ENCODE results near the gene SLC25A23. TPM values are rescaled to one million over a fixed set of nuclear protein-coding genes. Genes with fewer than 3 reads are reported as not detected.

Gene SLC25A23
- total and polyA plus RNA-seq, 2 of the 4 experiments (the other 2 are of a cell fraction) = 7.0 to 7.6 TPM

DNA sequence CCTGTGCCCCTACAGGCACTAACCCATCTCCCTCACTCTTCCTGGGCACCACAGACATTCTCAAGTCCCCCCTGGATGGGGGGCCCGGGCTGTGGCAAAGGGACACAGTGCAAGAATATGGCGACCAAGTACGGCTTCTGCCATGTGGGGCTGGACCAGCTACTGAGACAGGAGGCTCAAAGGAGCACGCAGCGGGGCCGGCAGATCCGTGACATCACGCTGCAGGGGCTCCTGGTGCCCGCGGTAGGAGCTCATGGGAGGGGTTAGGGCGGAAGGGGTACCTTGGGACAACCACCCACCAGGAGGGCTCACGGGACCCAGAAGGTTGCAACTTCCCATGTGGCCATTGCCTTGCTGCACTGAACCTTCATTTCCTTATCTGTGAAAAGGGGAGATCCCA, 63.3 kb downstream of the SLC25A23 start:
- Histone ChIP-seq H3K36me3 (ENCODE audit: control insufficient read depth, insufficient read depth, low read length) (peaks cover 5% of the 10 kb centered on the region; the same call in 1 of the 2 replicates), H3K4ac (ENCODE audit: low read depth, low read length) (no peak overlapping the region), H3K27me3 (ENCODE audit: control insufficient read depth, insufficient read depth, low read length) (no peaks in the 10 kb centered on the region), H4K8ac (ENCODE audit: low read depth in 2 of 2, low read length in 2 of 2) (no peak overlapping the region), H2AK5ac (ENCODE audit: low read depth, low read length) (no peak overlapping the region), H2AFZ (replicated peaks; ENCODE audit: low read length, poor library complexity) (no peak overlapping the region), H4K20me1 (ENCODE audit: insufficient read depth, low read length) (no peaks in the 10 kb centered on the region), H3K79me1 (ENCODE audit: low read depth in 1 of 2, low read length in 2 of 2) (peaks cover 4 to 19% of the 10 kb centered on the region in 2 experiments; a peak in 3 of 4 replicates), H3K9me3 (ENCODE audit: control insufficient read depth, insufficient read depth, low read length) (no peaks in the 10 kb centered on the region), H3K9ac (ENCODE audit: low read depth, low read length) (no peak overlapping the region), H3K27ac (ENCODE audit: insufficient read depth, low read length) (no peak overlapping the region), H3K23ac (ENCODE audit: low read depth, low read length) (no peak overlapping the region), H2BK5ac (ENCODE audit: low read depth, low read length, poor library complexity, severe bottlenecking) (no peak overlapping the region), H3K56ac (ENCODE audit: extremely low read depth, insufficient read depth, low read length) (no peak overlapping the region), H3K14ac (replicated peaks; ENCODE audit: low read depth, low read length) (no peak overlapping the region), H2BK120ac (ENCODE audit: low read depth, low read length) (no peak overlapping the region), H2AK9ac (replicated peaks; ENCODE audit: low read depth, low read length, poor library complexity) (no peak overlapping the region), H3K4me3 (ENCODE audit: insufficient read depth, low read depth, low read length) (no peak overlapping the region), H2BK15ac (ENCODE audit: low read depth, low read length) (no peak overlapping the region), H3K9me1 (ENCODE audit: insufficient read depth, low read length) (peaks cover 10% of the 10 kb centered on the region), H2BK20ac (ENCODE audit: low read depth, low read length) (no peak overlapping the region), H3K4me1 (ENCODE audit: control insufficient read depth, insufficient read depth, low read length) (peaks cover 11% of the 10 kb centered on the region), H3K4me2 (ENCODE audit: low read depth, low read length) (no peak overlapping the region), H3K18ac (ENCODE audit: low read depth, low read length) (no peak overlapping the region), H4K5ac (ENCODE audit: low read depth, low read length) (no peak overlapping the region), H4K91ac (ENCODE audit: insufficient read depth, low read depth, low read length) (no peak overlapping the region)
- intact Hi-C loops (cut with micrococcal nuclease) (no loop called here), dilution Hi-C loops (cut with HindIII; ENCODE audit: low sequenced_read_pairs, unreplicated experiment) (no loop called here), in situ Hi-C loops (cut with MboI; ENCODE audit: low sequenced_read_pairs) (no loop called here)
- no peak for DNase-seq
- ChIA-PET POLR2A (ENCODE audit: unreplicated experiment) (no interaction called here), CTCF (no interaction called here)
- no TSS peak for BruUV-seq (replicated peaks)
- TF ChIP-seq BHLHE40 (IDR thresholded peaks at IDR 0.05; ENCODE audit: low read depth, low read length) (no peak), CTCF (conservative IDR thresholded peaks at IDR 0.05; ENCODE audit: low read depth, low read length) (no peak), MAFK (IDR thresholded peaks at IDR 0.05; ENCODE audit: low read depth, low read length) (no peak), CHD1 (IDR thresholded peaks at IDR 0.05; ENCODE audit: low read depth, low read length) (no peak), POLR2A (IDR thresholded peaks at IDR 0.05; ENCODE audit: low read depth, low read length) (no peak), SMC3 (IDR thresholded peaks at IDR 0.05; ENCODE audit: low read depth, low read length) (no peak), RCOR1 (IDR thresholded peaks at IDR 0.05; ENCODE audit: insufficient replicate concordance, low read length) (no peak), MXI1 (IDR thresholded peaks at IDR 0.05; ENCODE audit: borderline replicate concordance, low read depth, low read length) (no peak)
- TF ChIP-seq, protein P1, sequence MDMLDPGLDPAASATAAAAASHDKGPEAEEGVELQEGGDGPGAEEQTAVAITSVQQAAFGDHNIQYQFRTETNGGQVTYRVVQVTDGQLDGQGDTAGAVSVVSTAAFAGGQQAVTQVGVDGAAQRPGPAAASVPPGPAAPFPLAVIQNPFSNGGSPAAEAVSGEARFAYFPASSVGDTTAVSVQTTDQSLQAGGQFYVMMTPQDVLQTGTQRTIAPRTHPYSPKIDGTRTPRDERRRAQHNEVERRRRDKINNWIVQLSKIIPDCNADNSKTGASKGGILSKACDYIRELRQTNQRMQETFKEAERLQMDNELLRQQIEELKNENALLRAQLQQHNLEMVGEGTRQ (IDR thresholded peaks at IDR 0.05; ENCODE audit: low read depth, low read length) = no peak
- 91% methylated on average over 5 of the region's 12 CpGs; no CpG with 5 or more reads in 1 of the 2 experiments for WGBS, 2 experiments (ENCODE audit: extremely low coverage in 2 of 2, insufficient read length in 1 of 2)
- ATAC-seq (ENCODE audit: low read depth) = no peak
